Right ventricle myocardium superior (tissue), 1 donor: ENCODE measurements around the gene PTTG2. TPM values are rescaled to one million over a fixed set of nuclear protein-coding genes. Genes with fewer than 3 reads are reported as not detected.
"Not testable (repeated sequence)": the region's sequence is repeated elsewhere in the genome, so short reads cannot be mapped to it uniquely, and the experiment has no call there.

Experiments
- ATAC-seq: fragments of 200-7000 bp; cut with Tn5 transposase; one replicate; pipeline ENCODE4 v1.9.1; 2020; ENCODE audit warnings: mild to moderate bottlenecking; ENCODE audit not compliant: poor library complexity
- DNase-seq: peaks from one replicate; pipeline ENCODE4 v3.0.0-alpha.2; 2020
- intact Hi-C: fragments of 100-400 bp; cut with DNase I; formaldehyde crosslinking; loops from one replicate; pipeline ENCODE4 v1.11.2; 2022
- long read RNA-seq: library from polyadenylated mRNA; unstranded; transcript quantifications from one replicate; pipeline ENCODE4 v2.0.0, GENCODE V29; 2021
- total RNA-seq: library from RNA; stranded (reverse); fragmentation: NEBNext Ultra II Directional; extraction: Animal tissue kit (Norgen Biotek cat#: 25700); gene quantifications from one replicate; pipeline ENCODE4 v1.2.1, GENCODE V29; 2021
- donor health status: DM: no; HTN: yes; CAD: no; lungs with severe emphysema.

The PTTG2 gene
- total RNA-seq = 0.67 TPM
- long read RNA-seq = 0 reads

DNA sequence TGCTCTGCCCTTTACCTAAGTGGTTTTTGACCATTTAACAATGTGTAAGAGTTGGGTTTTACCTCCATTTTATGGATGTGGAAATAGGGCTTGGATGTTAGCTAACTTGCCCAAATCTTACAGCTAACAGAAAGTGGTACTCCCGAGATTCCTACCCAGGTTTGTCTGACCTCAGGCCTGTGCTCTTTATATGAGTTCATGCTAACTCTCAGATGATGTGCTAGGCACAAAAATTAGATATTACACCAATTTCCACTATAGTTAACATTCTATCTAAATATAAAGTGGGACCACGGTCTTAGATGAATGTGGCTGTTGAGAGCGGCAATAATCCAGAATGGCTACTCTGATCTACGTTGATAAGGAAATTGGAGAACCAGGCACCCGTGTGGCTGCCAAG, at the start of gene PTTG2:
Gene PTTG2 (plus strand): TSS at position 301 of the 400 bp plus-strand sequence. CDS start 37 bp downstream, at position 338.
- DNase-seq (no peak), ATAC-seq (no peak)
- intact Hi-C loops = no loop called here

DNA sequence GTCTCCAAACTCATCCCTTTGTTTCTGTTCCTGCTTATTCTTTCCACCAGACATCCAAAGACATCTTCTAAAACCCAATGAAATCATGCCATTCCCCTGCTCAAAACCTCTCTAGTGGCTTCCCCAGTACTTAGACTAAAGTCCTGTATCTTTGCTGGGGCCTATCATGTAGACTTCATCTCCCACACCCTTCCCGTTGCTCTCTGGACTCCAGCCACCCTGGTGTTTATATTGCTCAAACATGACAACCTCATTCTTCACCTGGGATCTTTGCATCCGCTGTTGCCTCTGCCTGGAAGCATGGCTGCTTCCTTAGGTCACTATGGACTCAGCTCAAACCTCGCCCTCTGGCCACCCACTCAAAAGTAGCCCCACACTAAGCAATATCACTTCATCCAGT, 45.7 kb upstream of the PTTG2 start:
- DNase-seq (no peak), ATAC-seq (no peak)
- intact Hi-C loops = no loop called here

DNA sequence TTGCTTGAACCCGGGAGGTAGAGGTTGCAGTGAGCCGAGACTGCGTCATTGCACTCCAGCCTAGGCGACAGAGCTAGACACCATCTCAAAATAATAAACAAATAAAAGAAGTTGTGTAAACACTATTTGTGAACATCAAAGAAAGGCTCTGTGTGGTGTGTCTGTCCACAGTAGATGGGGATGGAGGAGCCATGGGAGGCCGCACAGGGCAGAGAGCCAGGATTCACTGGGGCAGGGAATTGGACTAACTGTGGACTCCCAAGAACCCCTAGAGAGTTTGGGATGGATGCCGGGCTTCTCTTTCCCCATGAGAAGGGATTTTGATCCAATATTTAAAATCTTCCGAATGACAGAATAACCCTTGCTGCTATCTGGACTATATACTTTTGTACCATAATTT, 42.8 kb upstream of the PTTG2 start:
- DNase-seq = no peak

DNA sequence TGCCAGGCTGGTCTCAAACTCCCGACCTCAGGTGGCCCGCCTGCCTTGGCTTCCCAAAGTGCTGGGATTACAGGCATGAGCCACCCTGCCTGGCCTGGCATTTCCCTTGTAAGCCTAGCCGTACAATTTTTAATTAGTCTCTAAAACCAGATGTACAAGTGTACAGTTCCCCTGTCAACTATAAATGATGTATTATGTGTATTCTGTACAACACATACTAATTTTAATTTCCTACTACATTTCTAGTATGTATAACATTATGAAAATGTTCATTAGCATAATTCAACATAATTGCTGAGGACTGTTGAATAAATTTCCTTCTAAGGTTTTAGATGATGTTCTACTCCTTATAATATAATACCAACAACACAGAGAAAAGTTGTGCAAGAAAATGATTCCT, 41.5 kb upstream of the PTTG2 start:
- no peak for ATAC-seq

More for the DNA sequence above, 42.8 kb upstream of the PTTG2 start:
- ATAC-seq = no peak
- intact Hi-C loops = no loop called here

DNA sequence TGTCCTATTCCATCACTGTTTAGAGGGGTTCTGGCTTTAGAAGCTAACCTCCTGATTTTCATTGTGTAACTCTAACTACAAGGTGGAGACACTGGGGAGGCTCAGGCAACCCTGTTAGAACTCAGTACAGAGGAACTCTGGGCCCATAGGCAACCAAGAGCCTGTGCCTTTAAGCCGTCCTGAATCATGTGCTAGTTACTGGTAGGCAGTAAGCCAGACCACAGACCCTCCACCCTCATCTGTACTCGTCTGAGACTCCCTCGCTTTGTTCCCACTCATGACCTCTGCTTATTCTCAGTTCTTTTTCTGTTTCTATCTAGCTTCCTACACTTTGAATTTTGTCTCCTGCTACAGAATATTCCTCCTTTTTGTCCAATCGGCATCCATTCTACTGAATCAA, 37.9 kb upstream of the PTTG2 start:
- intact Hi-C loops = no loop called here
- DNase-seq (no peak), ATAC-seq (peak; percentile 30)

More for the DNA sequence above, 41.5 kb upstream of the PTTG2 start:
- DNase-seq = no peak
- intact Hi-C loops = no loop called here

DNA sequence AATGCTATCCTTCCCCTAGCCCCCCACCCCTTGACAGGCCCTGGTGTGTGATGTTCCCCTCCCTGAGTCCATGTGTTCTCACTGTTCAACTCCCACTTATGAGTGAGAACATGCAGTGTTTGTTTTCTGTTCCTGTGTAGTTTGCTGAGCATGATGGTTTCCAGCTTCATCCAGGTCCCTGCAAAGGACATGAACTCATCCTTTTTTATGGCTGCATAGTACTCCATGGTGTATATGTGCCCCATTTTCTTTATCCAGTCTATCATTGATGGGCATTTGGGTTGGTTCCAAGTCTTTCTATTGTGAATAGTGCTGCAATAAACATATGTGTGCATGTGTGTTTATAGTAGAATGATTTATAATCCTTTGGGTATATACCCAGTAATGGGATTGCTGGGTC, 37.1 kb upstream of the PTTG2 start:
- intact Hi-C loops, DNase-seq, ATAC-seq: not testable (repeated sequence)

DNA sequence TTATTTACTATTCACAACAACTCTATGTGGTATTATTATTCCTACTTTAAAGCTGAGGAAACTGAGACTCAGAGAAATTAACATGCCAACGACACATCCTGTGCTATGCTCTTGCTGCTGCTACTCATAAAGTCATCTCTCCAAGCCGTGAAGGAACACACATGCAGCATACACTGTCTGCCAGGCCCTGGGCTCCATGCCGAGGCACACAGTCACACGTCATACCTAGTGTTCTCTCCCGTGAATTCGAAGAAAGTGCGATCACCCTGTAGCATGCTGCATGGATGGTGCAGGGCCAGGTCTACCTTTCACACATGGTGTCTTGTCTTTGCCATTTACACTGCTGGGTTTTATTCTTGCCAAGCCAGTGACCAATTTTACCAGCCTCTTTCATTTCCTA, 35.3 kb upstream of the PTTG2 start:
- intact Hi-C loops = no loop called here
- no peak for DNase-seq
- peak; percentile 44 for ATAC-seq

DNA sequence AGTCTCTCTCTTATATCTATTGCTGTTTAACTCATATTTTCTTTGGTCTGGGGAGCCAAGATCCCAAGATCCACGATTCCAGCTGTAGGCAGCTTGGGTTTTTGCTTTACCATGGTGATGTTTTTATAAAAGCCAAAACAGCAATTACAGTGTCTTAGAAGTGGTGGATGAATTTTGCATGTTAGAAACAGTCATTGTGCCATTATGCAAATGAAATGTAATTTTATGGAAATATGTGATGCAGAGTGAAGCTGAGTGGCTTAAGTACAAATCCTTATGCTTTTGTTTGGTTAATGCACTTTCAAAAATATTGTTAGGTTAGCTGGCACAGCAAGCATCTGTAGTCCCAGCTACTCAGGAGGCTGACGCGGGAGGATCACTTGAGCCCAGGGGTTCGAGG, 32.8 kb upstream of the PTTG2 start:
- no peak for ATAC-seq
- intact Hi-C loops = no loop called here

DNA sequence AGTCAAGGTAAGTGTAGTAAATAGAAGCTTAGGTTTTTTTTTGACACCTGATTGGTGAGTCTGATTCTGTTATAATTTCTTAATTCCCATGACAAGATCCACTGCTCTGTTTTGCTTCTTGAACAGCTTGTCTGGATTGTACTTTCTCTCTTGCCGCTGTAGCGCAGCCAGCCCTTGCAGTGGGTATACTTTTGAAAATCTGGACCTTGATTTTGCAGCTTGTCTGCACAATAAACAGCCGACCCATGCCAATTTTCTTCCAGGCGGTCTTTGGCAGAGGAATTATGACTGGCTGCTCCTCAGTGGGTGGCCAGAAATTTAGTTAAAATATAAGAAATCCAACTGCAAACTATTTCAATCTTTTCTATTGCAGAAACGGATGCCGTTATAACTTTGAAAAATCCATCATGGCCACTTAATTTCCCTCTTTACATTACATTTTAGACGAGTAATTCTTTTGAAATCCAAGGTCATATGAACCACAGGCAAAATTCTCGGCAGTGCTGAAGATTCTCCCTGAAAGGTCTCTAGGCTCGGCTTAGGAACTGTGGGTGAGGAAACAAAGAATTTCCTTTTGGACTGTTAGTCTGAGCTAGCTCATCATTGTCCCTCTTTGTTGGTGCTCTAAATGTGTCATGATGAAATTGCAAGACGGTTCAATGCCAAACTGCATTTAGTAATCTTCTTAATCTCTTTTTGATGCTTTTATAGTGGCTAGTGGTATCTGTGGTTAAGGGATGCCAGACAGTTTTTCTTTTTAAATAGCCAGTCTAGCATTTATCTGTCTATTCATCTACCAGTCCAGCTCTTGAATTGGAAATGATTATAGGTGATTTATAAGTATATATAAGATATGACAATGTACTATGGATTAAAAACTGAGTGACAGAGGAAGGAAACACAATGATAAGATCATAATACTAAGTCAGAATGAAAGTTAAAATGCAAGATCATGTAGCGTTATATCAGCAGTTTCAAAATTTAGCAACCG, 31.5 kb upstream of the PTTG2 start:
- intact Hi-C loops = no loop called here
- ATAC-seq = no peak
- DNase-seq = no peak

More for the DNA sequence above, 32.8 kb upstream of the PTTG2 start:
- no peak for DNase-seq

DNA sequence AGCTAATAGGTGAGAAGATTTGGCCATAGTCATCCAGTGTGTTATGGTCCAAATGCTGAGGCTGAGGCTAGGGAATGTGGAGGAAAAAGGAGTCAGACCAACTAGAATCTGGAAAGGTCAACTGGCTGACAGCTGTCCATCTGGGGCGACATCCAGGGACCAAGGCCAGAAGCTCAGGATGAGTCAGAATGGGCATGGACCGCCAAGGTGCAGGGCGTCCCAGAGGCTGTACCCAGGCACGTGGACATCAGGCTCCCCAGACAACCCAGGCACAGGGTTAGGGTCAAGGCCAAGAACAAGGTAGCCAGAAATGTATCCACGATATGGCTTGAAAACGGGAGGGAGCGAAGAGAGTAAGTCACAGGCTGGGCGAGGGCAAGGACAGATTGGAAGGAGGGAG, 26.1 kb upstream of the PTTG2 start:
- ATAC-seq (no peak), DNase-seq (no peak)
- intact Hi-C loops = no loop called here

DNA sequence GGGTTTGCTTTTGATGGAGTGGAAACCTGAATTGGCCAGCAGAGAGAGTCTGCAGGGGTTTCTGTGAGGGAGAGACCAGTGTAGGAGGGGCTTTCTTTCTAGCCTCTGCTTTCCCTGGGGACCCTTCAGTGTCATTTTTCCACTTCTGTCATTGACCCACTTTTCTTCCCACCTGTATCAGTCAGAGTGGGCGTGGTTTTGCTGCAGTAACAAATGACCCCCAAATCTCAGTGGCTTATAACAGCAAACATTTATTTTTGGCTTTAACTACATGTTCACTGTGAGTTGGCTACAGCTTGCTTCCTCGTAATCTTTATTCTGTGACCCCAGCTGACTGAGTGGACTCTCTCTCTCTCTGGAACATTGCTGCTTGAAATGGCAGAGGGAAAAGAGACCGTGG, 25.6 kb upstream of the PTTG2 start:
- DNase-seq (no peak), ATAC-seq (no peak)
- intact Hi-C loops = no loop called here

DNA sequence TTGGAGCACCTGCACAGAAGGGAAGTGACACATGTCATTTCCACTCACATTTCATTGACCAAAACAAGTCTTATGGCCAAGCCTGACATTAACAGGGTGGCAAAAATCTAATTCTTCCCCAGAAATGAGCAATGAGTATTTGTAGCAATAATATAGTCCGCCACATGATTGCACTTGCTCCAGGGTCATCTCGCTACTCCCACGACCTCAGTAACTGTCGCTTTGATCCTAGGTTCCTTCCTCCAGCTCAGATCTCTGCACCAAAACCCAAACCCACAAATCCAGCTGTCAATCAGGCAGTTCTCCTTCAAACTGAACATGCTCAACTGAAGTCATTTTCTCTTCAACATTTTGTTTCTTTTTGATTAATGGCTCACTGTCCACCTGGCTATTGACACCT, 25.2 kb upstream of the PTTG2 start:
- DNase-seq (no peak), ATAC-seq (no peak)
- intact Hi-C loops = no loop called here

DNA sequence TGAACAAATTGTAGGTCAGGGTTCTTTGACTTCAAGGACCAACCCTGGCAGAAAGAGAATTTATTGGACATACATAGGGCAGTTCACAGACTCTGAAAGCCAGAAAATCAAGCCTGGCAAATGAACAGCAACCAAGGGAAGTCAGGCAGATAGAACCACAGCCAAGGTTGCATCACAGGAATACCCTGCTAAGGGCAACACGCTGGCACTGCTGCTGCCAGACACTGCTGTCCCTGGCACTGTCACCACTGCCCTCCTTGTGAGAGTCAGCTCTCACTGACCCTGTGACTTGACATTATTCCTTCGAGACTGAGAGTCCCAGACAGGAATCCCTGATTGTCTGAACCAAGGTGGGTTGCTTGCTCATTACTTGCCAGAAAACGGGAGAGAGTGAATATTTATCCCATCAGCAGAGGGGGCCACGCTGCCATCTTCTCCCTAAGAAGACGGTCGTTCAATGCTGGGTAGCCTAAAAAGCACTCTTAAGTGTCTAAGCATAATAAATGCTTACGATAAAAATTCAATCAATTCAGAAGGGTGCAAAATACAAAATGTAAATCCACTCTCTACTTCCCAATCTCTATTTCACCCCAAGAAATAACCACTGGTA, 23.2 kb upstream of the PTTG2 start:
- peak; percentile 74 for DNase-seq
- intact Hi-C loops = no loop called here
- peak; percentile 97 for ATAC-seq

DNA sequence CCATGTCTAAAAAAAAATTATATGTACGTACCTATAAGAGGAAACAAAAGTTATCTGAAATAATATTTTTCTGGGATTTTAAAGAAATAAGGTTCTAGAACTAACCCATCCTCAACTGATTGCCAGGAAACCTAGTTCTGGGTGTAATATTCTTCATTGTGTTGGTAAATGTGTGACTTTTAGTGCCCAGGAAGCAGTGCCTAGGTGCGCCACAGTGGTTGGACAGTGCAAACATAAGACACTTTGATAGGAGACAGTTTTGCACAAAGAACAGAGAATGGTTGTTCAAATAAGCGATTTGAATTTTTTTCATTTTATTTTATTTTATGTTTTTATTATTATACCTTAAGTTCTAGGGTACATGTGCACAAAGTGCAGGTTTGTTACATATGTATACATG, 22.0 kb upstream of the PTTG2 start:
- no peak for DNase-seq
- no peak for ATAC-seq
- intact Hi-C loops = no loop called here

DNA sequence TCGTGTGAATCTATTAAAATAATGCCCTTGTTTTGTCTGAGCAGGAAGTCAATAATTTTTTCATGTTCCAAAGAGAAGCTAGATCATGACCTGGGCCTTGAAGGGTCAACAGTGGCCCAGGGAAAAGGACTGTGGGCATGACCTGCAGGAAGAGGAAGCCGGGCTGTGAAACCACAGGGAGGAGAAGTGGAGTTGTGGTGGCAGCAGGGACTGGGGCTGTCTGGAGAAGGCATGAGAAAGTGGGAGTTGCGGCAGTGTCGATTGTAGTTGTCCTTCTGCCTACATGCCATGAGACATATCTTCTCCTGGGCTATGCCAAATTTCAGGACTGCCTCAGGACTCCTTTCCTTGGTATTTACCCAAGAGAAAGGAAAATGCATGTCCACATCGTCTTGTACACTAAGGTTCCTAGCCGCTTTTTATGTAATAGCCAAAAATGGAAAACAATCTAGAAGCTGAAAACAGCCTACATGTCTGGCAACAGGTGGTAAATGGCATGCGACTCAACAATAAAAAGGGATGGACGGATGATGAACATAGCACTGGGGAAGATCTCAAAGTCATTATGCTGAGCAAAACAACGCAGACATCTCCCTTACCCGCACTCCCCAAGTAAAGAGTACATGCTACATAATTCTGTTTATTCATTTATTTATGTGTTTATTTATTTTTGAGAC, 13.6 kb upstream of the PTTG2 start:
- peak; percentile 44 for DNase-seq
- peak; percentile 65 for ATAC-seq
- intact Hi-C loops = no loop called here

DNA sequence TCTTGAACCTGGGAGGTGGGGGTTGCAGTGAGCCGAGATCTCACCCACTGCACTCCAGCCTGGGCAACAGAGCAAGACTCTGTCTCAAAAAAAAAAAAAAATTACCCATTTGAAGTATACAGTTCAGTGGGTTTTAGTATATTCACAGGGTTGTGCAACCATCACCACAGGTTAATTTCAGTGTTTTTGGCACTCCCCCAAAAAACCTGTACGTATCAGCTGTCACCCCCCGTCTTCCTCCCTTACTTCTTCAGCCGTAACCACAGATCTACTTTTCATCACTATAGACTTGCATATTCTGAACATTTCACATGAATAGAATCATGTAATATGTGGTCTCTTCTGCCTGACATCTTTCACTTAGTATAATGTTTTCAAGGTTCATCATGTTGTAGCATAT, 11.7 kb upstream of the PTTG2 start:
- ATAC-seq (no peak), DNase-seq (no peak)
- intact Hi-C loops = no loop called here

DNA sequence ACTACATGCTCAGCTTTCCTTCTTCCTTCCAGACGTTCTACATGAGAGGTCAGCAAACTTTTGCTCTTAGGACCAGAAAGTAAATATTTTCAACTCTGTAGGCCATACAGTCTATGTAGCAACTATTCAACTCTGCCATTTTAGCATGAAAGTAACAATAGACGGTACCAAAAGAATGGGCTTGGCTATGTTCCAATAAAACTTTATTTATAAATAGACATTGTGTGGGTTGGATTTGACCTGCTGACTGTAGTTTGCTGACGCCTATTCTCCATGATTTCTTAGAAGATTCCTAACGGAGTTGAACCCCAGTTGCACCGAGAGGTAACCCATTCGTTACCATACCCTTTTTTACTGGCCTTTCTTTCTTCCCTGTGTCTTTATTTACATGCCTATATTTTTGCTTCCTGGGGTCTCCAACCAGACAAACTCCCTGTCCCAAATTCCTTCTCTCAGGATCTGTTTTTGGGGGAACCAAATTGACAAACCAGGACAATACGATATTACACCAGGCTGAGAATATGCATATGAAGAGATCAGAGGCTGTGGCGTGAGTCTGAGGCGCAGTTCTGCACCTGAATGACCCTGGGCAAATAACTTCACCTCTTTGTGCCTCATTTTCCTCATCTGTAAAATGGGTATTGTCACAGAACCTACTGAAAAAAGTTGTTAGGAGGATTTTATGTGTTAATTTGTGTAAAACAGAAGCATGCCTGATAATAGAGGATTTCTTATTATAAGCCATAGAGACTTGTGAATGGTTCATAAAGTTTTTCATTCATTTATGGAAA, 10.4 kb upstream of the PTTG2 start:
- intact Hi-C loops = no loop called here
- ATAC-seq (no peak), DNase-seq (no peak)

DNA sequence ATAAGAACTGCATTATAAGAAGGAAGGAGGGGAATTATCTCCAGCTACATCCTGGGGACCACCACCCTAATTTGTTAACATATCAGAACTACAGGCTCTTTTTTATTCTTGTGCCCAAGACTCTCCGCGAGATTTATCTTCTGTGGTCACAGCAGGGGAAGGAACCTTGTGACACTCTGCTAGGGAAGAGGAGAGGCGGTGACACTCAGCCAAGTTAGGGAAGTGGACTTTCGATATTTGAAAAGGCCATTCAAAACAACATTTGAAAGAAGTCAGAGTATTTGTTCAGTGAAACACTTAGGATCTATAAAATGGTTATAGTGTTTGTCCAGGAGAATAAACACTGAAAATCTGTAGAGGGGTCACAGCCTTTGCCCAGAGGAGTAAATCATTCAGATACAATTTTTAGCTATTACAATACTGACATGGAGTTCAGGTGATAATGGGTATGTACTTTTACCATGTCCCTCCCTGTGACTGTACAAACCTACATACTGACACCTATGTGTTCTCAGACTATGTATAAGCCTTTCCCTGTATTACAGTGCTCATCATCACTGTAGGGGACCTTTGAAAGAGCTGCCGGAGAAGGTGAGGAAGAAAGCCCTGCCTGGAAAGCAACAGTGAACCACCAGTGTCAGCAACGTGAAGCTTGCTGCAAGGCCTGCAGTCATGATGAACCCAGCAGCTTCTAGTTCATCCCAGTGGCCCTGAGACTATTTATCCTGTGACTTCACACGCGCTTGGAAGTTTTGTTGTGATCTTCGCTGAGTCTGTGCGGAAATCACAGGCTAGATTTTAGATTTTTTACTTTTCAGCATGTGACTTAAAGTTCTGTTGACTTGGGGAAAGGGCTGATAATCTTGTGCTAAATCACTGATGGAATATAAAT, 8.5 kb upstream of the PTTG2 start:
- ATAC-seq = no peak
- intact Hi-C loops = no loop called here
- DNase-seq = no peak
